ENCODE measurements around the gene PIP5K1B. TPM values are rescaled to one million over a fixed set of nuclear protein-coding genes. Genes with fewer than 3 reads are reported as not detected.
A peak's percentile ranks its signal among the peaks of the same experiment; 100 is the strongest.

The PIP5K1B gene
- total RNA-seq, 1 experiment from 2014 or later = not detected

DNA sequence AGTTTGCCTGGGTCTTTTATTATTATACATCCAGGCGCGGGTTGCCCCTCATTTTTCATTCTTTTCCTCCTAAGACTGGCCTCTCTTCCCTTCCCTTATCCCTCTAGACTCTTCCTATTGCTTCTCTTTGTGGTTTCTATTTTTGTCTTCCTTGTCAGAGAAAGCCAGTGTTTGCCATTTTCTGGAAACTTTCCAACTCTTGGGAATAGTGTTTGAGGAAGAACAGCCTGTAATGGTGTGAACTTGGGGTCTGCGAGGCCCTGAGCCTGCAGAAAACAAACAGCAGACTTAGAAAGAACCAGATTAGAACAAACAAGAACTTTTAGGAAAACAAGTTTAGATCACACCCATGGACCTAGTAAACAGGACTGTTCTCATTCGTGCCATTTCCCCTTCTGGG lies 293.3 kb downstream of the PIP5K1B start:
- CTCF ChIA-PET = no interaction called here
- H3K9ac ChIP-seq (ENCODE audit: low read length) = no peak overlapping the region
- H3K36me3 ChIP-seq (ENCODE audit: low read depth, low read length) = no peaks in the 10 kb centered on the region
- H4K20me1 ChIP-seq (ENCODE audit: low read length) = no peaks in the 10 kb centered on the region
- H3K27me3 ChIP-seq (ENCODE audit: low read length) = peaks cover 21% of the 10 kb centered on the region
- H2AFZ ChIP-seq (ENCODE audit: low read length) = no peak overlapping the region
- ATAC-seq (no peak), DNase-seq (no peak)
- no peaks in the 10 kb centered on the region for H3K9me2 ChIP-seq (replicated peaks; ENCODE audit: low read length)
- no TSS peak for BruUV-seq (replicated peaks)
- POLR2A ChIA-PET (ENCODE audit: unreplicated experiment) = no interaction called here
- intact Hi-C loops (cut with micrococcal nuclease) = no loop called here
- TF ChIP-seq, protein P1, sequence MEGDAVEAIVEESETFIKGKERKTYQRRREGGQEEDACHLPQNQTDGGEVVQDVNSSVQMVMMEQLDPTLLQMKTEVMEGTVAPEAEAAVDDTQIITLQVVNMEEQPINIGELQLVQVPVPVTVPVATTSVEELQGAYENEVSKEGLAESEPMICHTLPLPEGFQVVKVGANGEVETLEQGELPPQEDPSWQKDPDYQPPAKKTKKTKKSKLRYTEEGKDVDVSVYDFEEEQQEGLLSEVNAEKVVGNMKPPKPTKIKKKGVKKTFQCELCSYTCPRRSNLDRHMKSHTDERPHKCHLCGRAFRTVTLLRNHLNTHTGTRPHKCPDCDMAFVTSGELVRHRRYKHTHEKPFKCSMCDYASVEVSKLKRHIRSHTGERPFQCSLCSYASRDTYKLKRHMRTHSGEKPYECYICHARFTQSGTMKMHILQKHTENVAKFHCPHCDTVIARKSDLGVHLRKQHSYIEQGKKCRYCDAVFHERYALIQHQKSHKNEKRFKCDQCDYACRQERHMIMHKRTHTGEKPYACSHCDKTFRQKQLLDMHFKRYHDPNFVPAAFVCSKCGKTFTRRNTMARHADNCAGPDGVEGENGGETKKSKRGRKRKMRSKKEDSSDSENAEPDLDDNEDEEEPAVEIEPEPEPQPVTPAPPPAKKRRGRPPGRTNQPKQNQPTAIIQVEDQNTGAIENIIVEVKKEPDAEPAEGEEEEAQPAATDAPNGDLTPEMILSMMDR (conservative IDR thresholded peaks at IDR 0.05; ENCODE audit: low read depth, low read length) = no peak
- TF ChIP-seq EZH2phosphoT487 (IDR thresholded peaks at IDR 0.05; ENCODE audit: borderline replicate concordance, low read length) (no peak), EZH2 (IDR thresholded peaks at IDR 0.05; ENCODE audit: low read length, unreplicated experiment) (no peak)
- H3F3A ChIP-seq (ENCODE audit: low read length, unreplicated experiment) = no peaks in the 10 kb centered on the region
- H3K27ac ChIP-seq (ENCODE audit: low read length) = no peak overlapping the region
- no peak overlapping the region for H3K4me3 ChIP-seq (ENCODE audit: low read length)
- H3K4me2 ChIP-seq (ENCODE audit: low read length) = no peak overlapping the region
- no peaks in the 10 kb centered on the region for H3K4me1 ChIP-seq (ENCODE audit: insufficient read depth, low read length)
- no peaks in the 10 kb centered on the region for H3K79me2 ChIP-seq (ENCODE audit: low read length)
- no peaks in the 10 kb centered on the region for H3K9me3 ChIP-seq (ENCODE audit: low read length)

DNA sequence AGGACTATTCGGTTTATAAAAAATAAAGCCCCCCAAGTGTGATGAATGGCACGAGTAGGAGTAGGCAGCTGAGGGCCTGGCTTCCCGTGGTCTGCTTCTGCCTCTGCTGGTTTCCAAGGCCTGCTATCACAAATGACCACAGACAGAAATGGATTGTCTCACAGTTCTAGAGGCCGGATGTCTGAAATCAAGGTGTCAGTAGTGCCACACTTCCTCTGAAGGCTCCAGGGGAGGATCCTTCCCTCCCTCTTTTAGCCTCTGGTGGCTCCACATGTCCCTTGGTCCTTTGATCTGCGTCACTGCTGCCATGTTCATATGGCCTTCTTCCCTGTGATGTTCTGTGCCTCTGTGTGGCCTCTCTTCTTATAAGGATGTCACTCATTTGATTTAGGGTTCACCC lies 293.8 kb downstream of the PIP5K1B start:
- H3K9me2 ChIP-seq (replicated peaks; ENCODE audit: low read length) = no peaks in the 10 kb centered on the region
- intact Hi-C loops (cut with micrococcal nuclease) = loop anchor here (1.0 kb wide), 1 partner anchor 415 kb away; no protein-coding TSS in a partner anchor
- DNase-seq (no peak), ATAC-seq (no peak)
- ChIA-PET CTCF (no interaction called here), POLR2A (ENCODE audit: unreplicated experiment) (no interaction called here)
- H3K27me3 ChIP-seq (ENCODE audit: low read length) = peaks cover 21% of the 10 kb centered on the region
- no peak overlapping the region for H3K27ac ChIP-seq (ENCODE audit: low read length)
- no peak overlapping the region for H3K9ac ChIP-seq (ENCODE audit: low read length)
- H3K4me2 ChIP-seq (ENCODE audit: low read length) = no peak overlapping the region
- H3K9me3 ChIP-seq (ENCODE audit: low read length) = no peaks in the 10 kb centered on the region
- no peaks in the 10 kb centered on the region for H3K36me3 ChIP-seq (ENCODE audit: low read depth, low read length)
- H3K4me3 ChIP-seq (ENCODE audit: low read length) = no peak overlapping the region
- no peaks in the 10 kb centered on the region for H3K79me2 ChIP-seq (ENCODE audit: low read length)
- no TSS peak for BruUV-seq (replicated peaks)
- no peak overlapping the region for H2AFZ ChIP-seq (ENCODE audit: low read length)
- no peaks in the 10 kb centered on the region for H3F3A ChIP-seq (ENCODE audit: low read length, unreplicated experiment)
- H3K4me1 ChIP-seq (ENCODE audit: insufficient read depth, low read length) = no peaks in the 10 kb centered on the region
- H4K20me1 ChIP-seq (ENCODE audit: low read length) = no peaks in the 10 kb centered on the region
- TF ChIP-seq EZH2phosphoT487 (IDR thresholded peaks at IDR 0.05; ENCODE audit: borderline replicate concordance, low read length) = no peak
- TF ChIP-seq, protein P1 (conservative IDR thresholded peaks at IDR 0.05; ENCODE audit: low read depth, low read length) = no peak
- no peak for TF ChIP-seq EZH2 (IDR thresholded peaks at IDR 0.05; ENCODE audit: low read length, unreplicated experiment)

DNA sequence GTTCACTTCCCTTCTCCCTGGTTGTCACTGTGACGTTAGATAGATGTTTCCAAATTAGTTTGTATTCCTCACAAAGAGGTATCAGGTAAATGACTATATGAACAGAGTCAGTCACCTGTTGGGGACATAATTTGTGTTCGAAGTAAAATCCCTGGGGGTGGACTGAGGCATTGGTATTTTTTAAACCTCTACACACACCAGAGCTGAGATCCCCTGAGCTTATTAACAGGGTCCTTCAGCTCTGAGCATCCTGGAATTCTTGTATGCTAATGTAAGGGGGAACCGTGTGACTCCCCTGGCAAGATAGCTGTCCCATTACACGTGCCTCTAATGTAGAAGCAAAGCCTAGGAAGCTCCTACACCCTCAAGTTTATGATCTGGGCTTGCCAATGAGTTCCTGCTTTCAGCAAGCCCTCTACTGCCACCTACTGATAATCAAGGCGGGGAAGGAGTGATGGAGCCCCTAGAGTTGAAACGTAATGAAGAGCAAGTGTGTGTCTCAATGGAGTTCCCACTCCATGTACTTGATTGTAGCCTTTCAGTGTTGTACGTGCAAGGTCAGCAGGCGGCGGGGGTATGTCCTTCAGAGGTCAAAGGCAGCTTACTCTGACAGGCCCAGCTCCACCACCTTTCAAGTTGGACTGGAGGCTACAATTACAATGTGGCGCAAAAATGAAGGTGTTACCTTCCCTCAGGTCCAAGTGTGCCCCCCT lies 294.5 kb downstream of the PIP5K1B start:
- no peaks in the 10 kb centered on the region for H3K79me2 ChIP-seq (ENCODE audit: low read length)
- ATAC-seq = peak; percentile 92
- CTCF ChIA-PET = no interaction called here

More for the DNA sequence above, 294.5 kb downstream of the PIP5K1B start:
- peak; percentile 76 for DNase-seq
- Histone ChIP-seq H4K20me1 (ENCODE audit: low read length) (no peaks in the 10 kb centered on the region), H3K9me3 (ENCODE audit: low read length) (no peaks in the 10 kb centered on the region), H3K4me3 (ENCODE audit: low read length) (no peak overlapping the region), H3F3A (ENCODE audit: low read length, unreplicated experiment) (no peaks in the 10 kb centered on the region), H3K4me2 (ENCODE audit: low read length) (no peak overlapping the region), H3K9ac (ENCODE audit: low read length) (no peak overlapping the region), H3K36me3 (ENCODE audit: low read depth, low read length) (no peaks in the 10 kb centered on the region), H2AFZ (ENCODE audit: low read length) (no peak overlapping the region), H3K4me1 (ENCODE audit: insufficient read depth, low read length) (no peaks in the 10 kb centered on the region), H3K27ac (ENCODE audit: low read length) (no peak overlapping the region), H3K27me3 (ENCODE audit: low read length) (peaks cover 27% of the 10 kb centered on the region), H3K9me2 (replicated peaks; ENCODE audit: low read length) (no peaks in the 10 kb centered on the region)
- BruUV-seq (replicated peaks) = no TSS peak
- intact Hi-C loops (cut with micrococcal nuclease) = loop anchor here (1.0 kb wide), 1 partner anchor 415 kb away; no protein-coding TSS in a partner anchor
- POLR2A ChIA-PET (ENCODE audit: unreplicated experiment) = no interaction called here
- TF ChIP-seq, protein P1 (conservative IDR thresholded peaks at IDR 0.05; ENCODE audit: low read depth, low read length) = peak; percentile 84
- no peak for TF ChIP-seq EZH2 (IDR thresholded peaks at IDR 0.05; ENCODE audit: low read length, unreplicated experiment)
- no peak for TF ChIP-seq EZH2phosphoT487 (IDR thresholded peaks at IDR 0.05; ENCODE audit: borderline replicate concordance, low read length)

All from PC-3 (cell line).